ENCODE data around the gene TTLL8.

The TTLL8 gene

DNA sequence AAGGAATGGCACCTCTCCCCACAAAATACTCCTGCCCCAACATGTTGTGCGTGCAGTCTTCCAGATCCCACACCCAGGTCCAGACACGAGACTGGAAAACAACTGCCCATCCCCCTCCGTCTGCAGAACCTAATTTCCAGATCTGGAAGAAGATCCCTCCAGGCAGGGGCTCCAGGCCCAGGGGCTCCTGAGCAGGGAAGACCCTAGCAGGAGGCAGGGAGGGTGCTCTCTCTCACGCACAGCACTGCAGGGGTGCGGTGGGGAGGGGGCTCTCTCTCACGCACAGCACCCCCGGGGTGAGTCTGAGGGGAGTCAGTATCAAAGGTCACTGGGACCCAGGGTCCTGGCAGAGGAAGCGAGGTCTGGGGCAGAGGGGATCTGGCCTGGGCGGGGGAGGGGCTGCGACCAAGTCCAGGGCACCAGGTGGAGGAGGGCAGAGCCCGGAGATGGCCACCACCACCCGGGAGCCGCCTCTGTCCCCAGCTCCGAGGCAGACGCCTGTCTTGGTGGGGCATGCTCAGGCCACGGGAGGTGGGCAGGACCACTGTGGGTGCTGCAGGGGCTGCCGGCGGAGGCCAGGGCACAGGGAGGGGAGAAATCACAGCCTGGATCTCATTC, 25.5 kb upstream of the TTLL8 start:
- no peak for DNase-seq

GRCh38 chr22:50082961-50083461, 24.9 kb upstream of the TTLL8 start:
- no peak for DNase-seq

DNA sequence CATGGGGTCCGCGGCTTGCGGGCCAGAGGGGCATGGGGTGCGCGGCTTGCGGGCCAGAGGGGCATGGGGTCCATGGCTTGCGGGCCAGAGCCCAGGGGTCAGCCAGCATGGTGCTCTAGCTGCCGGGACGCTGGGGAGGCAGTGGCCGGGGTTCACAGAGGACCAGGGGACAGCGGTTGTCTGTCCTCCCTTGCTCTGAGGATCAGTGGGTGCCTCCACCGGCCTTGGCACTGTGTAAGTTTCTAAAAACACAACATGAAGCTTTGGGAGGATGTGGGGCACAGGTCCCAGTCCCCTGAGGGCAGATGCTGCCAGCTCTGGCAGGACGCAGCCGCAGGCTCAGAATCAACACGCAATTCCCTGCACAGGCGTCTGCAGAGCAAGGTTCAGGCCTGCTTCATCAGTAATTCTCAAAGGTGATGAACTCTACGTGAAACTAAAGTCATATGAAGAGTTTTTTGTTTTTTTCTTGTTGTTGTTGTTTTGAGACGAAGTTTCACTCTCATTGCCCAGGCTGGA, 24.2 kb upstream of the TTLL8 start:
- DNase-seq, result no peak

- DNase-seq, result no peak
Measured at GRCh38 chr22:50081426-50082196, 23.5 kb upstream of the TTLL8 start.

DNA sequence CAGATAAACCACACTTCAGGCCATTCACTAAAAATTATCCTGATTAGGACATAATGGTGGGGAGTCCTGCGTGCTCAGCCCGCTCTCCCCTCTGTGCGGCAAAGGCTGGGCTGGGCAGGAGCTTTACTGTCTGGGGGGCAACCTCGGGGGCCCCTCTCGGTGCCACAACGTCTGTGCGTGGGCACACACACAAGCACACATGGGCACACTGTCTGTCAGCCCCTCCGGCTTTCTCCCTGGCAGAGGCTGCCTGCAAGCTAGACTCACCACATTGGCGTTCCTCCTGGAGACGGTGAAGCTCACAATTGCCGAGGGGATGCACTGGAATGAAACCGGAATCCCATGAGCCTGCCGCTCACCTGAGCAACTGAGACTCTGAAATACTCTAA, 22.0 kb upstream of the TTLL8 start:
- DNase-seq, result no peak

GRCh38 chr22:50078761-50079160, 20.7 kb upstream of the TTLL8 start:
- DNase-seq, result no peak

DNA sequence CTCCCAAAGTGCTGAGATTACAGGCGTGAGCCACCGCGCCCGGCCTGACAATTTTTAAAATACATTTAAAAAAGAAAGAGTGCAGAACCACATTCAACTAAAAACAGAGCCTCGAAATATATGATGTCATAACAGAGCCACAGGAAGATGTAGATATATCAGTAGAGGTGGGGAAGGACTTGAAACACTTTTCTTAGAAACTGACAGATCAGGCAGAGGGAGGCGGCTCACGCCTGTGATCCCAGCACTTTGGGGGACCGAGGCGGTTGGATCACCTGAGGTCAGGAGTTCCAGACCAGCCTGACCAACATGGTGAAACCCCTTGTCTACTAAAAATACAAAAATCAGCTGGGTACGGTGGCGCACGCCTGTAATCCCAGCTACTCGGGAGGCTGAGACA, 20.1 kb upstream of the TTLL8 start:
- DNase-seq, result no peak

- DNase-seq, result no peak
Measured at GRCh38 chr22:50076646-50077535, 18.8 kb upstream of the TTLL8 start.

- peak in 7 of 51 donors; percentile 14 to 49 (median 25) for DNase-seq
Measured at GRCh38 chr22:50074551-50075530, 16.7 kb upstream of the TTLL8 start.

DNA sequence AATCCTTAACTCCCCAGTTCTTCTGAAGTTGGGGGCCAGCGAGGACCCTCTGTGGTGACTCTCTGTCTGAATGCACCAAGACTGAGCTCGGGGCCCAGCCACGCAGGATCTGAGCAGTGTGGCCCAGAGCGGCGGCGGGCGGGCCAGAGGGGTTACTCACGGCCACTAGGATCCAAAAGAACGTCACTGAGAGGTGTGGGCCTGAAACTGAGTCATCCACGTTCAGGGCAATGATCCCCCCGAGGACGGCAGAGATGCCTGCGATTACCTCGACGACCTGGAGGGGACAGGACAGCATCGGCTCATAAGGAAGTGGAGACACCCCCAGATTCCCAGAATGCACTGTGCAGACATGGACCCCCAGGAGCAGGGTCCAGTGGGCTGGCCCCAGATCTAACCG, 16.0 kb upstream of the TTLL8 start:
- DNase-seq, result no peak

DNA sequence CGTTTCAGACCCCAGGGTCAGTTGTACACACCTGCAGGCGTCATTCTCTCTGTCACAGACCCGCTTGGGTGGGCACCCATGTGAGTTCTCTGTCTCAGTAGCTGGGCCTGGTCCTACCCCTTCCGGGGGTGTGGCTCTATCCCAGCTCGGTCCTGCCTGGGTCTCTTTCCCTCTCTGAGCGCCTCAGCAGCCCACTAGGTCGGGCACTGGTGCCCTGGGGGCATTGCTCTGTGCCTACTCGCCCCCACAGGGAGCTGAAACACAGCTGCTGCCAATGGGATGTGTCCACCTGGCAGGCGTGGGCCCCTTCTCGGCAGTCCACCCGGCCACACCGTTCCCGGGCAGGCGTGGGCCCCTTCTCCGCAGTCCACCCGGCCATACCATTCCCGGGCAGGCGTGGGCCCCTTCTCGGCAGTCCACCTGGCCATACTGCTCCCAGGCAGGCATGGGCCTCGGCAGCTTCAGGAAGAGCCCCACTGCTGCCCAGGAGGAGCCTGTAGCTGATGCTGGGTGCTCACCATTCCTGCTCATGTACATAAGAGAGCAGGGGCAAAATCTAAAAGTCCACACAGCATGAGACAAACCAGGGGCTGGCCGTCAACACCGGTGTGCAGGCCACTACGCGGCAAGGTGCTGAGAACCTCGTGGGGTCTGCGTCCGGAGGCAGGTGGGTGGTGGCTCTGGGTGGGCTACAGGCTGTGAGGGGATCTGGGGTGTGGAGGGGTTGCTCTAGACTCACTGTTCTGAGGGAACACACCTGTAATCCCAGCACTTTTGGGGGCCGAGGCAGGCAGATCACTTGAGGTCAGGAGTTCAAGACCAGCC, 14.8 kb upstream of the TTLL8 start:
- no peak for DNase-seq

DNA sequence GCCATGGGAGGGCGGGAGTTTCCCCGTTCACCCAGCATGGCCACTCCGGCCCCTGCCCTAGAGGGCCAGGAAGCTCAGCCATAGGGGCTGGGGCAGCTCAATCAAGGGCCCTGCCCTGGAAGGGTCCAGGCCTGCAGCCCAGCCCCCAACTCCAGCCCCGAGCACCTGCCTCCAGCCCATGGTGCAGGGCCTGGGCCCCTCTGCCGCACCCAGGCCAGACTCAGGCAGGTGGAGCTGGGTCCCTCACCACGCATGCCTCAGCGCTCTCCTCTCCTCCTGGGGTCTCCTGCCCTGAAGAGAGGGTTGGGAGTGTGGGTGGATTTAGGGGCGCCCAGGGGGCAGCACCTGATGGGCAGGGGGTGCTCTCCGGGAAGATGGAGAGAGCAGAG, 14.1 kb upstream of the TTLL8 start:
- no peak for DNase-seq

- DNase-seq, result no peak
Measured at GRCh38 chr22:50071432-50072166, 13.5 kb upstream of the TTLL8 start.

- DNase-seq, result no peak
Measured at GRCh38 chr22:50070366-50070765, 12.3 kb upstream of the TTLL8 start.

DNA sequence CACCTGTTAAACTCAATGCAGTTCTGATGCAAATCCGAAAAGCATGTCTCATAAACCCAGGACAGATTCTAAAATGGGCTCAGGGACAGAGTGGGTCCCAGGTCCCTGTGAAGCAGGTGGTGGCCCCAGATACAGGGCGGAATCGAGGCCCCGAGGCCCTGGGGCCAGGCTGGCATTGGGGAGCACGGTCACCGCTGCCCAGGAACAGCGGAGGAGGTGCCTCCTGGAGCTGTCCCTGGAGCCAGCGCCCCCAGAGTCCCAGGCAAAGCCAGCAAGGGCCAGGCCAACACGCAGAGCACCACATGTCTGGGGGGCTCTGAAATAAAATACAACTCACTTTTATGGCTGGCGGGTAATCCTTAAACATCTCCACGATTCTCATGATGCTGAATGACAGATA, 10.0 kb upstream of the TTLL8 start:
- no peak for DNase-seq

DNA sequence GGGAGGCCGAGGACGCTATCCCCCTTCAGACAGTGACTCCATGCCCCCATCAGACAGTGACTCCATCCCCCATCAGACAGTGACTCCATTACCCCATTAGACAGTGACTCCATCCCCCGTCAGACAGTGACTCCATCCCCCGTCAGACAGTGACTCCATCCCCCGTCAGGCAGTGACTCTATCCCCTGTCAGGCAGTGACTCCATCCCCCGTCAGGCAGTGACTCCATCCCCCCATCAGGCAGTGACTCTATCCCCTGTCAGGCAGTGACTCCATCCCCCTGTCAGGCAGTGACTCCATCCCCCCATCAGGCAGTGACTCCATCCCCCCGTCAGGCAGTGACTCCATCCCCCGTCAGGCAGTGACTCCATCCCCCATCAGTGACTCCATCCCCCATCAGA, 9.1 kb upstream of the TTLL8 start:
- no peak for DNase-seq

DNA sequence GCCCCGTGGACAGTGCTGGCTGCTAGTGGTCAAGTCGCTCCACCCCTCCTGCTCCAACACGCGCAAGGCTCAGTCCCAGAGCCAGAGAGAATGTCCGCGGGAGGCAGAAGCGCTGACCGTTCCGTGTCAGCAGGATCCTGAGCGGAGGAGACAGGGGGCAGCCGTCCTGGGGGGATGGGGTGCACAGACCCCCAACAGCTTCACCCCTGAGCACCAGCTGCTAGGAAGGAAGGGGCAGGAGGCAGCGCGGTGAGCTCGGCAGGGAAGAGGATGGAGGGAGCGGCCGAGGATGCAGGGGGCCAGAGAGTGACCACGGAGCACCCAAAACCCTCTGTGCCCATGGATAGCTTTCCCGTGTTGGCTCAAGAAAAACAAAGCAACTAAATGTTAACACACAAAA, 6.4 kb upstream of the TTLL8 start:
- no peak for DNase-seq

- no peak for DNase-seq
Measured at GRCh38 chr22:50063589-50064393, 5.7 kb upstream of the TTLL8 start.
